Heart left ventricle (tissue), 13 donors: ENCODE data around the gene MYLK3.

Source experiments
- CTCF ChIP-seq, 12 donors: fragments of 200-600 bp; sonication (generic) in 4 of 12; IDR thresholded peaks; one replicate each; pipeline versions ENCODE4 v1.5.0 to v1.8.0; 2018 to 2022; ENCODE audit warnings: antibody characterized with exemption in 12 of 12, mild to moderate bottlenecking in 5 of 12
- POLR2A ChIP-seq, 2 donors: fragments of 450-650 bp; IDR thresholded peaks; one replicate each; pipeline ENCODE4 v1.6.1; 2017; ENCODE audit warnings: antibody characterized with exemption in 2 of 2, mild to moderate bottlenecking in 2 of 2, moderate library complexity in 2 of 2
- donor health status: ischemic (EF 13 %, LVEDD 7.1; RV severe dilation, severe dysfunction).
- donor health status: DM: no; HTN: yes; CAD: no.
- donor health status: DM: no; HTN: no; CAD: no.
- donor health status: ischemic (EF 25% LVEDD 6.9; RV normal size, moderate dysfunction).
- donor health status: ischemic (EF 25% LVEDD 5.7; RV mildly dilated, moderate dysfunction).
- donor health status: ischemic (EF 35%, LVEDD 5.7; RV mildly dilated, moderate dysfunction).
- donor health status: nonischemic (EF 11% LVEDD 7.7; RV severe dilation, severe dysfunction).
- donor health status: DM: yes; HTN: yes; CAD: no.
- donor health status: PGD.
- donor health status: ischemic (EF 29% LVEDD 5.4; RV normal size, mild dysfunction).
- donor health status: nonischemic (EF 23%, LVEDD 6.1; RV moderate dilation, normal function).

- TF ChIP-seq CTCF (IDR thresholded peaks at IDR 0.05) (no peak), POLR2A (IDR thresholded peaks at IDR 0.05) (no peak)
Observed at GRCh38 chr16:46762583-46762982, 14.4 kb upstream of the MYLK3 start.
